H1 (cell line): ENCODE data around the gene SLC24A3. TPM values are rescaled to one million over a fixed set of nuclear protein-coding genes. Genes with fewer than 3 reads are reported as not detected.

Source experiments
- CHD7 ChIP-seq: fragments of 300-600 bp; sonication (generic); IDR thresholded peaks from 2 replicates; pipeline ENCODE4 v1.7.1; 2012; ENCODE audit warnings: low read length, moderate library complexity, mild to moderate bottlenecking, inconsistent platforms; ENCODE audit not compliant: insufficient replicate concordance
- NRF1 ChIP-seq: IDR thresholded peaks from 2 replicates; pipeline ENCODE4 v1.6.1; 2011; ENCODE audit warnings: mild to moderate bottlenecking, low read depth, low read length, improper control_type of control experiment
- USF2 ChIP-seq: IDR thresholded peaks from 2 replicates; pipeline ENCODE4 v1.6.1; 2011; ENCODE audit warnings: low read length, improper control_type of control experiment
- polyA plus RNA-seq, 7 experiments: library from polyadenylated mRNA; depleted of rRNA in 3 of 7; stranded (reverse) in 5 of 7; unstranded in 2 of 7; fragments of >200 nt in 5 of 7; fragments of 200-250 nt in 2 of 7; gene quantifications; 1 replicate in 5 of 7; 2 replicates in 1 of 7; 4 replicates in 1 of 7; pipeline versions ENCODE4 v1.2.1 to v1.2.3, GENCODE V29; 2011 to 2013; ENCODE audit warnings: missing spikeins in 2 of 7, mixed read lengths in 2 of 7
- total RNA-seq: library from RNA; stranded (reverse); fragmentation: NEBNext Ultra II Directional; extraction: Animal tissue kit (Norgen Biotek cat#: 25700); gene quantifications from 2 replicates; pipeline ENCODE4 v1.2.1, GENCODE V29; 2021

The SLC24A3 gene
- total and polyA plus RNA-seq, 2 of the 8 experiments (the other 6 are each of a cell fraction or from before 2014, with no cell fraction given): 4.5 to 6.3 TPM

GRCh38 chr20:19531446-19531845, 319.0 kb downstream of the SLC24A3 start (continued):
- TF ChIP-seq CHD7 (no peak), USF2 (no peak), NRF1 (no peak)
